K562 (cell line): ENCODE data around the gene TRNAU1AP. TPM values are rescaled to one million over a fixed set of nuclear protein-coding genes. Genes with fewer than 3 reads are reported as not detected.

Source experiments
- ARID3A ChIP-seq: IDR thresholded peaks from 2 replicates; pipeline ENCODE4 v1.6.1; 2012; ENCODE audit warnings: low read depth, low read length, improper control_type of control experiment, borderline replicate concordance
- BCLAF1 ChIP-seq, 2 experiments: fragments of 450-650 bp in 1 of 2; IDR thresholded peaks; 2 replicates each; pipeline ENCODE4 v1.6.1; 2011 to 2017; ENCODE audit warnings: low read depth in 2 of 2, antibody characterized with exemption in 1 of 2, borderline replicate concordance in 1 of 2, low read length in 1 of 2, mild to moderate bottlenecking in 1 of 2, mixed read lengths in 1 of 2; ENCODE audit not compliant: control insufficient read depth in 1 of 2
- CCNT2 ChIP-seq: IDR thresholded peaks from 2 replicates; pipeline ENCODE4 v1.6.1; 2011; ENCODE audit warnings: borderline replicate concordance, low read depth, mild to moderate bottlenecking, moderate library complexity, mixed read lengths, low read length; ENCODE audit not compliant: insufficient read length; ENCODE audit errors: extremely low read depth
- DDX20 ChIP-seq: fragments of 450-650 bp; IDR thresholded peaks from 2 replicates; pipeline ENCODE4 v1.6.1; 2016; ENCODE audit warnings: missing genetic modification characterization, low read depth, mild to moderate bottlenecking, missing compliant biosample characterization, moderate library complexity
- ELK1 ChIP-seq: sonication (generic); formaldehyde crosslinking; IDR thresholded peaks from 2 replicates; pipeline ENCODE4 v1.8.1; 2022; ENCODE audit warnings: missing genetic modification reagents
- HDGF ChIP-seq: fragments of 450-650 bp; IDR thresholded peaks from 2 replicates; pipeline ENCODE4 v1.6.1; 2016
- HOXB6 ChIP-seq: fragments of 250-450 bp; sonication (Bioruptor Pico); IDR thresholded peaks from 2 replicates; pipeline ENCODE4 v1.5.1; 2022; ENCODE audit warnings: mild to moderate bottlenecking, borderline replicate concordance
- NBN ChIP-seq: fragments of 450-650 bp; IDR thresholded peaks from 2 replicates; pipeline ENCODE4 v1.6.1; 2016; ENCODE audit warnings: low read depth, mild to moderate bottlenecking
- NFXL1 ChIP-seq: fragments of 450-650 bp; formaldehyde crosslinking; IDR thresholded peaks from 2 replicates; pipeline ENCODE4 v1.4.0; 2021; ENCODE audit warnings: mild to moderate bottlenecking
- NFYB ChIP-seq: IDR thresholded peaks from 2 replicates; pipeline ENCODE4 v1.6.1; 2011; ENCODE audit warnings: mild to moderate bottlenecking, moderate library complexity; ENCODE audit not compliant: insufficient read length; ENCODE audit errors: extremely low read depth
- PHTF2 ChIP-seq: fragments of 250-450 bp; sonication (Bioruptor Pico); IDR thresholded peaks from 2 replicates; pipeline ENCODE4 v1.5.0; 2021; ENCODE audit warnings: mild to moderate bottlenecking
- POLR2H ChIP-seq: IDR thresholded peaks from 2 replicates; pipeline ENCODE4 v1.6.1; 2016; ENCODE audit warnings: missing genetic modification characterization, low read depth, mild to moderate bottlenecking, control low read depth, missing compliant biosample characterization, moderate library complexity
- RBBP5 ChIP-seq: fragments of 200-600 bp; sonication (generic); IDR thresholded peaks from 2 replicates; pipeline ENCODE4 v1.6.1; 2012; ENCODE audit warnings: borderline replicate concordance, mild to moderate bottlenecking, low read length, control low read depth, inconsistent platforms; ENCODE audit not compliant: insufficient read depth, poor library complexity, severe bottlenecking
- RBFOX2 ChIP-seq: fragments of 200-400 bp; formaldehyde crosslinking; IDR thresholded peaks from 2 replicates; pipeline ENCODE4 v1.6.1; 2017; ENCODE audit warnings: low read depth, mild to moderate bottlenecking, low read length, moderate library complexity
- RHOXF2B ChIP-seq: fragments of 250-450 bp; sonication (Bioruptor Pico); conservative IDR thresholded peaks from 2 replicates; pipeline ENCODE4 v1.5.1; 2021
- SIN3A ChIP-seq, 2 experiments: fragments of 150-350 bp in 1 of 2; IDR thresholded peaks; 2 replicates each; pipeline ENCODE4 v1.6.1; 2011 to 2016; ENCODE audit warnings: borderline replicate concordance in 2 of 2, low read depth in 2 of 2, low read length in 2 of 2, mild to moderate bottlenecking in 2 of 2, moderate library complexity in 2 of 2; ENCODE audit not compliant: control insufficient read depth in 1 of 2
- SRSF7 ChIP-seq: fragments of 200-400 bp; formaldehyde crosslinking; optimal IDR thresholded peaks from 2 replicates; pipeline ENCODE3; 2017; ENCODE audit warnings: mild to moderate bottlenecking, low read depth, low read length
- THRAP3 ChIP-seq: fragments of 450-650 bp; IDR thresholded peaks from 2 replicates; pipeline ENCODE4 v1.6.1; 2016; ENCODE audit warnings: mild to moderate bottlenecking, inconsistent platforms, borderline replicate concordance
- ZNF316 ChIP-seq: fragments of 450-650 bp; IDR thresholded peaks from 2 replicates; pipeline ENCODE4 v1.6.1; 2016
- ZNF354B ChIP-seq: fragments of 250-450 bp; sonication (Bioruptor Pico); IDR thresholded peaks from 2 replicates; pipeline ENCODE4 v1.4.0; 2020
- ZNF57 ChIP-seq: fragments of 450-650 bp; formaldehyde crosslinking; IDR thresholded peaks from 2 replicates; pipeline ENCODE4 v1.4.0; 2020; ENCODE audit warnings: mild to moderate bottlenecking, moderate library complexity
- ZNF668 ChIP-seq: fragments of 250-450 bp; sonication (Bioruptor Pico); IDR thresholded peaks from 2 replicates; pipeline ENCODE4 v1.8.0; 2022; ENCODE audit warnings: mild to moderate bottlenecking, inconsistent platforms
- ZNF77 ChIP-seq: fragments of 250-450 bp; sonication (Bioruptor Pico); IDR thresholded peaks from 2 replicates; pipeline ENCODE4 v1.5.0; 2020
- polyA plus RNA-seq, 8 experiments: library from polyadenylated mRNA; depleted of rRNA in 4 of 8; stranded (reverse) in 5 of 8; unstranded in 3 of 8; fragments of >200 nt; fragmentation: Nextera tagmentation in 2 of 8; fragmentation: Illumina TruSeq in 1 of 8; extraction: Ambion mirVana in 2 of 8; extraction: Trizol in 1 of 8; gene quantifications; 2 replicates each; pipeline versions ENCODE4 v1.2.1 to v1.2.3, GENCODE V29; 2011 to 2014; ENCODE audit warnings: inconsistent platforms in 1 of 8, missing spikeins in 1 of 8
- total RNA-seq, 7 experiments: library from RNA; depleted of rRNA in 6 of 7; stranded (reverse); fragments of >200 nt in 6 of 7; fragmentation: Illumina TruSeq in 2 of 7; extraction: Trizol in 2 of 7; gene quantifications; 2 replicates each; pipeline versions ENCODE4 v1.2.1 to v1.2.3, GENCODE V29; 2011 to 2021; ENCODE audit warnings: low replicate concordance in 1 of 7

The TRNAU1AP gene
- total and polyA plus RNA-seq, 9 of the 15 experiments (the other 6 are each of a cell fraction or from before 2014, with no cell fraction given): 34.9 to 110 (median 46.3) TPM

DNA sequence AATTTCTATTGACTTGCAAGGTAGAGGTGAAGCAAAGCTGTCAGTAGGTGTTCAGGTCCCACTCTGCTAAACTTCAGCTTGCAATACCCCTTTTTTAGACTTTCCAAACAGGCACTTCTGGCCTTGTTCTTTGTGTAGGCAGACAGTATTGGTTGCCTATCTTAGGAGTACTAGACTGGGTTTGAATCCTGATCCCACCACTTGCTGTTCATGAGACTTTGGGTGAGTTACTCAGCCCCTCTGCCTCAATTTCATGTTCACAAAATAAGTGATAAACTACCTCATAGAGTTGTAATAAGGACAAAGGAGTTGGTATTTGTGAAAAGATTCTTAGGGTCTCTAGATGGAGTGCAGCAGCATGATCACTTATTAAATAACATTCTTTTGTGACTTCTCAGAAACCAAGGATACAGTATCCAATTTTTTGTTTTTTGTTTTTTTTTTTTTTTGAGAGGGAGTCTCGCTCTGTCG, 41.9 kb upstream of the TRNAU1AP start (continued):
- TF ChIP-seq ELK1 (CRISPR knock-in tag) (no peak), RHOXF2B (CRISPR knock-in tag) (0 out of 2 replicates have a peak, but pooled peaks have one; percentile 7), HOXB6 (CRISPR knock-in tag) (peak; percentile 82; the same call in 1 of the 2 replicates), NFYB (no peak), ZNF57 (CRISPR knock-in tag) (peak; percentile 40; the same call in 1 of the 2 replicates), THRAP3 (peak; percentile 6; the same call in 1 of the 2 replicates), ARID3A (no peak), CCNT2 (peak; percentile 54), PHTF2 (peak; percentile 31; the same call in 1 of the 2 replicates), ZNF354B (CRISPR knock-in tag) (peak; percentile 62), BCLAF1 (IDR thresholded peaks at IDR 0.05; ENCODE audit: borderline replicate concordance in 1 of 2, control insufficient read depth in 1 of 2, low read depth in 2 of 2, low read length in 1 of 2) (peak; percentile 29 to 63; a peak in 1 of 4 replicates), RBBP5 (no peak), SRSF7 (no peak), NBN (0 out of 2 replicates have a peak, but pooled peaks have one; percentile 9), NFXL1 (CRISPR knock-in tag) (peak; percentile 15; the same call in 1 of the 2 replicates), HDGF (no peak), ZNF668 (CRISPR knock-in tag) (no peak), RBFOX2 (peak; percentile 57), ZNF77 (CRISPR knock-in tag) (peak; percentile 93), DDX20 (tag) (no peak), SIN3A (IDR thresholded peaks at IDR 0.05; ENCODE audit: borderline replicate concordance in 2 of 2, control insufficient read depth in 1 of 2, low read depth in 2 of 2, low read length in 2 of 2) (peak in 1 of 2 experiments; percentile 84; a peak in 2 of 4 replicates), ZNF316 (0 out of 2 replicates have a peak, but pooled peaks have one; percentile 1), POLR2H (tag) (peak; percentile 87)
